HepG2 (cell line): ENCODE results near the gene CARD19. TPM values are rescaled to one million over a fixed set of nuclear protein-coding genes. Genes with fewer than 3 reads are reported as not detected.

Experiments used
- DNMT1 ChIP-seq: sonication (generic); formaldehyde crosslinking; IDR thresholded peaks from 2 replicates; pipeline ENCODE4 v1.5.1; 2020; ENCODE audit warnings: mild to moderate bottlenecking, missing genetic modification reagents
- DPF2 ChIP-seq: sonication (generic); formaldehyde crosslinking; IDR thresholded peaks from 2 replicates; pipeline ENCODE4 v1.4.0; 2020; ENCODE audit warnings: mild to moderate bottlenecking, low read depth, missing genetic modification reagents, borderline replicate concordance
- FOXO4 ChIP-seq: sonication (generic); formaldehyde crosslinking; conservative IDR thresholded peaks from 2 replicates; pipeline ENCODE4 v1.8.1; 2023; ENCODE audit warnings: missing genetic modification reagents
- GMEB1 ChIP-seq: sonication (generic); formaldehyde crosslinking; IDR thresholded peaks from 2 replicates; pipeline ENCODE4 v1.5.1; 2020; ENCODE audit warnings: missing genetic modification reagents, mild to moderate bottlenecking, borderline replicate concordance
- HNRNPL ChIP-seq: fragments of 200-400 bp; formaldehyde crosslinking; IDR thresholded peaks from 2 replicates; pipeline ENCODE4 v1.6.1; 2017; ENCODE audit warnings: mild to moderate bottlenecking, low read depth, low read length
- MIER3 ChIP-seq: IDR thresholded peaks from 2 replicates; pipeline ENCODE4 v1.6.1; 2016; ENCODE audit warnings: missing compliant biosample characterization, borderline replicate concordance
- NBN ChIP-seq: fragments of 450-650 bp; conservative IDR thresholded peaks from 2 replicates; pipeline ENCODE4 v1.6.1; 2017
- NR2F1 ChIP-seq, 2 experiments: fragments of 450-650 bp in 1 of 2; formaldehyde crosslinking in 1 of 2; IDR thresholded peaks; 2 replicates each; pipeline versions ENCODE4 v1.5.0 to v1.6.1; 2016 to 2020; ENCODE audit warnings: mild to moderate bottlenecking in 1 of 2, missing compliant biosample characterization in 1 of 2, missing genetic modification reagents in 1 of 2, moderate library complexity in 1 of 2
- PAXIP1 ChIP-seq: sonication (generic); formaldehyde crosslinking; conservative IDR thresholded peaks from 2 replicates; pipeline ENCODE4 v1.4.0; 2020; ENCODE audit warnings: mild to moderate bottlenecking, missing genetic modification reagents, moderate library complexity
- REST ChIP-seq, 2 experiments: IDR thresholded peaks; 2 replicates each; pipeline ENCODE4 v1.6.1; 2011 to 2012; ENCODE audit warnings: low read length in 2 of 2, borderline replicate concordance in 1 of 2, low read depth in 1 of 2, mild to moderate bottlenecking in 1 of 2, moderate library complexity in 1 of 2
- SP4 ChIP-seq: sonication (generic); formaldehyde crosslinking; IDR thresholded peaks from 2 replicates; pipeline ENCODE4 v1.8.1; 2023; ENCODE audit warnings: mild to moderate bottlenecking, missing genetic modification reagents
- ZNF235 ChIP-seq: sonication (generic); formaldehyde crosslinking; IDR thresholded peaks from 2 replicates; pipeline ENCODE4 v1.8.1; 2023; ENCODE audit warnings: mild to moderate bottlenecking, missing genetic modification reagents, borderline replicate concordance
- ZNF362 ChIP-seq: sonication (generic); formaldehyde crosslinking; IDR thresholded peaks from 2 replicates; pipeline ENCODE4 v1.4.0; 2020; ENCODE audit warnings: missing genetic modification reagents, mild to moderate bottlenecking, borderline replicate concordance
- ZNF382 ChIP-seq: sonication (generic); formaldehyde crosslinking; IDR thresholded peaks from 2 replicates; pipeline ENCODE4 v1.5.0; 2020; ENCODE audit warnings: missing genetic modification reagents, mild to moderate bottlenecking, borderline replicate concordance
- polyA plus RNA-seq, 8 experiments: library from polyadenylated mRNA; depleted of rRNA in 3 of 8; stranded (reverse) in 7 of 8; unstranded in 1 of 8; fragments of >200 nt; fragmentation: Illumina TruSeq in 4 of 8; extraction: Trizol in 4 of 8; gene quantifications; 2 replicates each; pipeline versions ENCODE4 v1.2.1 to v1.2.3, GENCODE V29; 2011 to 2016; ENCODE audit warnings: low read depth in 4 of 8, missing spikeins in 1 of 8, mixed read lengths in 1 of 8; ENCODE audit not compliant: insufficient read depth in 1 of 8
- total RNA-seq, 5 experiments: library from RNA; depleted of rRNA; stranded (reverse); fragments of >200 nt; fragmentation: Illumina TruSeq; extraction: Trizol; gene quantifications; 2 replicates each; pipeline ENCODE4 v1.2.3, GENCODE V29; 2016; ENCODE audit warnings: low read depth in 1 of 5

Gene CARD19
- total and polyA plus RNA-seq, 2 of the 13 experiments (the other 11 are each of a cell fraction or from before 2014, with no cell fraction given): 18.4 to 47.2 TPM

- TF ChIP-seq GMEB1 (CRISPR knock-in tag) (no peak), DNMT1 (CRISPR knock-in tag) (no peak), ZNF235 (CRISPR knock-in tag) (no peak), HNRNPL (0 out of 2 replicates have a peak, but pooled peaks have one; percentile 18), FOXO4 (CRISPR knock-in tag) (no peak), PAXIP1 (CRISPR knock-in tag) (peak; percentile 46), SP4 (peak; percentile 35; the same call in 1 of the 2 replicates), NBN (no peak), REST (IDR thresholded peaks at IDR 0.05; ENCODE audit: borderline replicate concordance in 1 of 2, low read depth in 1 of 2, low read length in 2 of 2) (no peak), NR2F1 (CRISPR knock-in tag; IDR thresholded peaks at IDR 0.05) (no peak), MIER3 (CRISPR knock-in tag) (no peak), ZNF362 (CRISPR knock-in tag) (no peak), ZNF382 (CRISPR knock-in tag) (no peak), DPF2 (CRISPR knock-in tag) (0 out of 2 replicates have a peak, but pooled peaks have one; percentile 19)
Measured at GRCh38 chr9:93111371-93112115, 15.5 kb downstream of the CARD19 start (continued).
